ENCODE results near the gene OR5B2.
"Not testable (repeated sequence)": the region's sequence is repeated elsewhere in the genome, so short reads cannot be mapped to it uniquely, and the experiment has no call there.

OR5B2 gene

DNA sequence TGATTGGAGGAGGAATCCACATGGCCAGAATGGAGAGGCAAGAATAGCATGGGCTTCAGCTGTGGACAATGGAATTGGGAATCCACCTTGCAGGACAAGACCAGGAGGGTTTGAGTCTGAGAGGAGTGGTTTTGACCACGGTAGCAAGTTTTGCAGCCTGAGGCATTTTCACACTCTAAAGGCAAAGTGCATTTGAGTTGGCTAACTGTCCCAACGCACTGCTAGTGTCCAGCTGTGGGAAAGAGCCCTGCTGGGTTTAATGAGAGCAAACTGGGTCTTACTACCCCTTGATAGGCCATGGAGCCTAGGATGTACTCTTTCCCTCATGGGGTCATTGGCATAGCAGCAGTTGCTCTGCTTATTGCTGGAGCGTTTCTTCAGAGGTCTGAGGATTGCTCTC, at the start of gene OR5B2:
TSS of gene OR5B2 (minus strand) at position 101 of the 400 bp plus-strand sequence. CDS start 4,860 bp downstream, outside the sequence.
- DNase-seq (no peak), ATAC-seq (no peak)

DNA sequence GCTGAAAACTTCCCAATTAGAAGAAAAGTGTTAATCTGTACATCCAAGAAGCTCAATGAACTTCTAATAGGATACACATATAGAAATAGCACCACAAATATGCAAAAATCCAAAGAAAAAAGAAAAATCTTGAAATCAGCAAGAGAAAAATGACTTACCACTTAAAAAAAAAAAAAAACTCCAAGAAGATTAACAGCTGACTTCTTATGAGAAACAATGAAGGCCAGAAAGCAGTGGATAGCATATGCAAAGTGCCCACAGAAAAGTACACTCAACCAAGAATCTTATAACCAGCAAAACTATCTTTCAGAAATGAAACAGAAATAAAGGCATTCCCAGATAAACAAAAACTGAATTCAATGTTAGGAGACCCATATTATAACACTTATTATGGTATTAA, 44.0 kb upstream of the OR5B2 start:
- DNase-seq (no peak), ATAC-seq (no peak)

DNA sequence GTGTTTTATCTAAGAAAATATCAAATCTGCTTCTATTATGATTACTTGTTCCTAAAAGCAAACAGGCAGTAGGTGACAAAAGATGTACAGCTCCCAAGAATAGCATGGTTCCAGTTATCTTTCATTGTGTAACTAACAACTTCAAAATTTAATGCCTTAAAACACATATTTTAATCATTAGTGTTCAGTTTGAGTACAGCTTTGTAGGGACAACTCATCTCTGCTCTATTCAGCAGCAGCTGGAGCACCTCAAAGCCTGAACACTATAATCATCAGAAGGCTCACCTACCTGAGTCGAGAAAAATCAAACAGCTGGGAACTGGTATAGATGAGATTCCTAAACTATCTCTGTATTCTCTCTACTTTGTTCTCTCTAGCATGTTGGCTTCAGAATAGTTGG, 38.4 kb upstream of the OR5B2 start:
- ATAC-seq: no peak
- no peak for DNase-seq

DNA sequence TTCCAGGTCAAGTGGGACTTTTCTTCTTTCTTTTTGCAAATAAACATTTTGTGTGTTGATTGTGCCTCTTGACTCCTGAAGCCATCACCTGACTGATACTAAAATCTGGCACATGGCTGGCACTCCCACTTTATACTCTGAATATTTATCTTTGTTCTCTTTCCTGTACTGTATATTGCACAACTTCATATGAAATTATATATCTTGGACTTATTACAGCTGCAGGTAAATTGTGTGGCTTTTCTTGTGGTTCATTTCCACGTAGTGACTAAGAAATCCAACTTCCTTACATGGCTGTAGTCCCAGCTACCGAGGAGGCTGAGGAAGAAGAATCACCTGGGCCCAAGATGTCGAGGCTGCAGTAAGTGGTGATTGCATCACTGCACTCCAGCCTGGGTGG, 37.8 kb upstream of the OR5B2 start:
- DNase-seq (no peak), ATAC-seq (no peak)

DNA sequence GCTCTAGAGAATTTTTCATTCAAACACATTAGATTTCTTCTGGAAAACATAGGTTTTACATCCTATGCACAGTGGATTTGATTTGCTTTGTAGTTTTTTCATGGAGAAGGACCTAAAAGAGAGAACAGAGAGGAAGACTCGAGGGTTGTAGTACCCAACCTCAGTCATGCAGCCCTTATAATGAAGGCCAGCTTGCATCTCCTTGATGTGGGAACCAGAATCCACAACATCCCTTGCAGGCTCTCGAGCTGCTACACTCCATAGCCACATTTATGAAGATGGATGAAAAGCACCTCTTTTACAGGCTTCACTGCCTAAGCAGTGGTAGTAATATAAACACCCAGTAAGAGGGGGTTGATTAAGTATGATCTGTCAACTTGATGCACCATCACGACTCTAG, 23.7 kb upstream of the OR5B2 start:
- DNase-seq: no peak

DNA sequence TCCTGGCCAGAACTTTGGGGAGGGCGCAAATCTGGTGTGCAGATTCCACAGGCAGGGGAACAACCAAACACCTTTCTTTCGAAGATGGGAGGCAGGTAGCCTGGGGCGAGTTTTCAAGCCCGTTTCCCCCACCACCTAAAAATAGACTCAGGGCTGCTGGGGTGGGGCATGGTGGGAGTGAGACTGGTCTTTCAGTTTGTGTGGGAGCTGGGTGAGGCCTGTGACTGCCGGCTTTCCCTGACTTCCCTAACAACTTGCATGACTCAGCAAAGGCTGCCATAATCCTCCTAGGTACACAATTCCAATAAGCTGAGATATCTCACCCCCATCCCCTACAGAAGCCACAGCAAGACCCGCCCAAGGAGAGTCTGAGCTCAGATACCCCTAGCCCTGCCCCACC, 18.4 kb upstream of the OR5B2 start:
- DNase-seq (no peak), ATAC-seq (no peak)

More for the DNA sequence above, 23.7 kb upstream of the OR5B2 start:
- peak; percentile 19 for ATAC-seq

DNA sequence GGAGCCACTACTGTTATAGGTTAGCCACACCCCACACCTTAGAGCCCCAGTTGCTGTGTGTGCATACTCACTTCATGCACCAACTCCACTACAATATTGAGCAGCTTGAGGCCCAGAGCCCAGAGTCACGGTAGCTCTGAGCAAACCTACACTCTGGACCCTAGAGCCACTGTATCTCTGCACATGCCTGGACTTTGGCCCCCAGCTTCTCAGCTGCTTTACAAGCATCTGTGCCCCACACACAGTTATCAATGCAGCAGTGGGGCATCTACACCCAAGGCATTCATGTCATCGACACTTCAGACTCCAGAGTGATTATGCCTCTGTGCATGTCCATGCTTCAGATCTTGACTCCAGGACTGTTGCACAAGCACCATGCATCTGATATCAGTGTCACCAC, 16.4 kb upstream of the OR5B2 start:
- no peak for ATAC-seq
- no peak for DNase-seq

DNA sequence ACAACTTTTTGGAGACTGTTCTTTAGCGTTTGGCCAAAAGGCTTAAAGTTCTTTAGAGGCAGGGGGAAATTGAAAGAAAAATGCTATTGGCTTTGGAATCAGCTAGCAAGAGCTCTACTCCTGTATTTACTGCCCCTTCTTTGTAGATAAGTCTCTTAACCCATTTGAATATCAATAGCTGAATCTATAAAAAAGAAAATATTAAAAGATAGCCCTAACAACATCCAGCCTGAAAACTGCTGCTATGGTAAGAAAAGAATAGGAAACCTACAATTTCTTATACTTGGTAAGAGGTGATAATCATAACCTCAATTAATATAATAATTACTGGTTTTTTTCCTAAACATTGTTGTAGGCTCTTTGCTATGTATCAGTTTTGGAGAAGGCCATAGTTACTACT, 14.2 kb upstream of the OR5B2 start, which contains the start of gene OR5B12:
TSS of gene OR5B12 (minus strand) at position 101 of the 400 bp plus-strand sequence. CDS start 2,085 bp downstream, outside the sequence.
- ATAC-seq (no peak), DNase-seq (no peak)

DNA sequence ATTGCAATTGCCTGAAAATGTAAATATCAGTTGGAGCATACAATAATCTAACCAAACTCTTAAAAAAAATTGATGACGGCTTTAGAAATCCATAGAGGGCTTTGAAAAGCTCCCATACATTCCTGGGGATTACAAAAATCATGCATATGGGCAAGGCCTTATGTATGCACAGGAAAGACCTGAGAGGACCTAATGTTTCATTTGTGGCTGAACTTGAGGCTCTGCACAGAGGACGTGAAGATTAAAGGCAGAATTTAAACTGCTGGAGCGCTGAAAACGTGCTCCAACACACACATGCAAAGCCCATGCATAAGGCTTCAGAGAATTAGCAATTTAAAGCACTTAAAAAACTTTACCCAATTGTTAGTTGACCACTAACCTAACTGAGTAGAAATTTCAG, 10.6 kb upstream of the OR5B2 start:
- ATAC-seq (no peak), DNase-seq (no peak)

DNA sequence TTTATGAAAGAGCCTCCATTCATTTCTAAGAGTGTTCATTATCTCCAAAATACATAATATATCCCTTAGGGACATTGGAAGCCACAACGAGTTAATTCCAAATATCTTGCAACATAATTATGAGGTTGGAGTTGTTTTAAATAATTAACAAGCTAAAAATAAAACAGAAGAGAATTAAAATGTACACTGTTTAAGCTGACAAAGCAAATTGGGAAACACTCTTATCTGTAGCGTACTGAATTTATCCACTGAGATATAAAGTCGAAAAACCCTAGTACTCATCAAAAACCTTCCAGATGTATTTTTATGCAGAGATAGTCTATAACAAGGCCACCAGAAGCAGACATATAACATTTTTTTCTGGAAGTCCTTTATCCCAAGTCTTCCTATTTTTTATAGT, 6.3 kb upstream of the OR5B2 start:
- no peak for ATAC-seq

DNA sequence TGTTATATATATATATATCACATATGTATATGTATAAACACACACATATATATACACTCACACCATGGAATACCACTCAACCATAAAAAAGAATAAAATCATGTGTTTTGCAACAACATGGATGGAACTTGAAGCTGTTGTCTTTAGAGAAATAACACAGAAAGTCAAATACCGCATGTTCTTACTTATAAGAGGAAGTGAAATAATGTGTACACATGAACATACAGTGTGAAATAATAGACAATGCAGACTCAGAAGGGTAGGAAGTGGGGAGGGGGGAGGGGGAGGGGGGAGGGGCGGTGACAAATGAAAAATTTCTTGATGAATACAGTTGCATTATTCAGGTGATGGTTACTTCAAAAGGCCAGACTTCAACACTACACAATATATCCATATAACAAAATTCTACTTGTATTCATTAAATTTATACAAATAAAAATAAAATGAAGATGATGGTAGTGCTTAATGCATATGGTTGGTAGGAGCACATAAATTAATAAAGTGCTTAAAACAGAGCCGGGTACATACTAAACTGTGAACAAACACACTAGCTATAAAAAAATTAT, 5.8 kb upstream of the OR5B2 start:
- ATAC-seq (no peak), DNase-seq (no peak)

More for the DNA sequence above, 6.3 kb upstream of the OR5B2 start:
- DNase-seq: no peak

DNA sequence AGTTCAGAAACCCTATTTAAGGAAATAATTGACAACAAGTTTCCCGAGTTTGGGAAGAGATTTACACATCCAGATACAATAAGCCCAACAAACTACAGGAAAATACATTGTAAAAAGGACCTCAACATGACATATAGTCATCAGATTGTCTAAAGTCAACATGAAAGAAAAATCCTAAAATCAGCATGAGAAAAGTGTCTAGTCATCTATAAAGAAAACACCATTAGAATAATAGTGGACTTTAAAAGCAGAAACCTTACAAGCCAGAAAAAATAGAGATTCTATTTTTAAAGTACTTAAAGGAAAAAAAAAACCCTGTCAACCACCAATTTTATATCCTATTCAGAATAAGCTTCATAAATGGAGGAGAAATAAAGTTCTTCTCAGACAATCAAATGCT, 1.4 kb upstream of the OR5B2 start:
- ATAC-seq (no peak), DNase-seq (no peak)

DNA sequence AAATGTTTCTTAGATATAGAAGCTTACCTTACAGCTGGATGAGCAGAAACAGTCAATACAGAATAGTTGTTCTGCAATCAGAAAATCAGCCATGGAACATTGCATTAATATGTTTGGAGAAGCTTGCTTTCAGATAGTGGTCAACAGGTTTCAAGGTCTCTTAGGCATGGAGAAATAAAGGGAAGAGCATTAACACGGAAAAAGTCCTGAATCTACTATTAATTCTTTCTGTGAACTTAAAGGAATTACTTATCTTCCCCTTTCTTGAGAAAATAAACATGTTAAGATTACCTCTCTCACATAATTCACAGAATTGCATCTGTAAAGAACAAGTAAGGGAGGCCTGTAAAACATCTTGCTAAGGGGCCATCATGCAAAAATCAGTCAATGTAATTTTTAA, 21.1 kb downstream of the OR5B2 start, which contains the start of gene OR5B3:
TSS of gene OR5B3 (minus strand) at position 101 of the 400 bp plus-strand sequence. CDS start 3,465 bp downstream, outside the sequence.
- DNase-seq: no peak
- ATAC-seq: no peak

DNA sequence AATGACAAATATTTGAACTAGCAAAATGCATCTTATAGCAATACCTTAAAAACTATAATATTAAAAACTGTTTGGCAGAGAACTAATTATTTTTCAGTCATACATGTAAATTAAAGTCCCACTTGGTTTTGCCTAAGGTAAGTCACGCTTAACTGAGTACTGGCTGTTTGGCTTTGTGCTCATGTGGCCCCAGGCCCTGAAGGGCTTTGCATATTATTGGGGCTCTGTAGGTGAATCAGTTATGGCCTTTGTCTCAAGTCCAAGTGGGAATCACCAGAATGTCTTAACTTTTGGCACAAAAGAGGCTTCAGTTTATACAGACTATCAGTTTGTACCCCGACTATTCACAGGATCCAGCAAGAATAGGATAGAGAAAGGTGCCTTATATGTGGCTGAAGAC, 28.3 kb downstream of the OR5B2 start:
- ATAC-seq, DNase-seq: not testable (repeated sequence)

DNA sequence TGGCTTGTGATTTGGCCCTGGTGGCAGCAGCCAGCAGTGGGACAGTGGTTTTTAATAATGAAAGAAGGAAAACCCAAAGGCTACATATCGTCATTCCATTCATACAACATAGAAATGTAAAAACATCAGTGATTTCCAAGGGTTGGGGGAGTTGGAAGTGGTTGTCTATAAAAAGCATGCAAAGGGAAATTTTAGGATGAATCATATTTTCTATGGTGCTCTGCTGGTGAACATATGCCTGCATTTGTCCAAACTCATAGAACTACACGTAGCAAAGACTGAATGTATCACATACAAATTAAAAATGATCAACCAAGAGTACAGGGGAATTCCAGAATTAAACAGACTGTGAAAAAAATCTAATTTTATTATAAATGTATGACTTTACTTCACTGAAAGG, 32.3 kb downstream of the OR5B2 start:
- ATAC-seq: peak; percentile 38
- no peak for DNase-seq

DNA sequence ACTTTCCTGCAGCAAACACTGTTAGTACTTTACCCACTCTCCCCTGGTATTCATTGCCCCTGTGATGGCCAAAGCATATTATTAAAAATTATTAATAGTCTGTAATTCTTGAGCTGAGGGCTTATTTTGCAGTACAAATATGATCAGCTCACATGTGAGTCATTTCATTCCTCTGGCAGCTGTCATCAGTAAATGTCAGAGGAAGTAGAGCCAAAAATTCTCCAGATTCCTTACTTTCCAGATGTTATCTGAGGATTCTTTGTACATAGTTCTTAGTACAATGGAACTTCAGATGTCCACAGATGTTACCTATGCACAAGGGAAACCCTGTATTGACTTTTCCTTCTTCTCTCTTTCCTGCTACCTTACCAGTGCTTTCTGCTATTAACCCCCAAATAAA, 33.7 kb downstream of the OR5B2 start:
- DNase-seq (no peak), ATAC-seq (no peak)

DNA sequence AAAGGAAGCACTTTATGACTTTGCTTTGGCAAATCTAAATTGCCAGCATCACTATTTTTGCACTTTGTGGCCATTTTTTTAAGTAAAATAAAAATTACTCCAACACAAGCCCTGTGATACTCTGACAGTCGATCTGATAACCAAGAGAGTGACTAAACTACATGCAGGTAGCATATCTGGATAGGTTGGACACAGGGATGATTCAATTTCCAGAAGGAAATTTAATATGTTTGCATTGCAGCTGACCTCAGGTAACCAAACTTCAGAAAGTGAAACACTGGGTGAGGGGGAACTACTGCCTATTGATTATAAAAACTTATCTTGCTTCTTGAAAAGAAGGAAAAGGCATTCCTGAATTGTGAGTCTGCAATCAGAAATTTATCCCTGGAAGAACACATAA, 35.2 kb downstream of the OR5B2 start:
- ATAC-seq: no peak
- no peak for DNase-seq

DNA sequence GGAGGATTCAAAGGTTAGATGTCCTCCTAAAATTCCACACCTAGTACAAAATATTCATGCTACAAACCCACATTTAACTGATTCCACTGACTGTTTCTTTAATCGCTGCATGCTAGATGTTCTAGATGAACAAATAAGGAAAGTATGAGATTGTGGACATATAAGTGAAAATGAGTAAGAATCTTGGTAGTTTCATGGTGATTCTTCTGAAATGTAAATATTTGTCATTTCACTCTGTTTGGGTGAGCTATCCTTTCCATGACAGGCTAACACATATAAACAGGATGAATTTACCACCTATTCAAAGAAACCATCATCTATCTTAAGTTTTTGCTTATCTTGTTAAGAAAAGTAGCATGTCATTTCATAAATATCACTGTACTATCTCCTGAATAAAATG, 36.0 kb downstream of the OR5B2 start:
- ATAC-seq (no peak), DNase-seq (no peak)

DNA sequence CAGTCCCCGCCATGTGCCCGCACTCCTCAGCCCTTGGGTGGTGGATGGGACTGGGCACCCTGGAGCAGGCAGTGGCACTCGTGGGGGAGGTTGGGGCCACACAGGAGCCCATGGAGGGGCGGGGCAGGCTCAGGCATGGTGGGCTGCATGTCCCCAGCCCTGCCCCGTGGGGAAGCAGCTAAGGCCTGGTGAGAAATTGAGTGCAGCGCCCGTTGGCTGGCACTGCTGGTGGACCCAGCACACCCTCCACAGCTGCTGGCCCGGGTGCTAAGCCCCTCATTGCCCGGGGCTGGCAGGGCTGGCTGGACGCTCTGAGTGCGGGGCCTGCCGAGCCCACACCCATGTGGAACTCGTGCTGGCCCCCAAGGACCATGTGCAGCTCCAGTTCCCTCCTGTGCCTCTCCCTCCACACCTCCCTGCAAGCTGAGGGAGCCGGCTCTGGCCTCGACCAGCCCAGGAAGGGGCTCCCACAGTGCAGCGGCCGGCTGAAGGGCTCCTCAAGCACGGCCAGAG, 37.3 kb downstream of the OR5B2 start:
- DNase-seq: no peak
- no peak for ATAC-seq
